ENCODE results near the gene RFPL2.
"Not testable (repeated sequence)": the region's sequence is repeated elsewhere in the genome, so short reads cannot be mapped to it uniquely, and the experiment has no call there.

RFPL2 gene

GRCh38 chr22:32157632-32158031, 47.2 kb downstream of the RFPL2 start:
- not testable (repeated sequence) for H2AK5ac ChIP-seq (ENCODE audit: low read depth, low read length); H3K36me3 ChIP-seq (replicated peaks in 1 of 2; ENCODE audit: control insufficient read depth in 2 of 2, insufficient read depth in 2 of 2, low read length in 2 of 2); H3K4ac ChIP-seq (ENCODE audit: low read length); H4K91ac ChIP-seq (ENCODE audit: low read depth, low read length, poor library complexity); H3K23ac ChIP-seq (ENCODE audit: low read depth, low read length, poor library complexity); H3K9ac ChIP-seq (ENCODE audit: low read depth, low read length, poor library complexity); H2BK15ac ChIP-seq (ENCODE audit: low read length); H3K14ac ChIP-seq (ENCODE audit: low read length); H3K4me2 ChIP-seq (ENCODE audit: insufficient read depth, low read length, poor library complexity, severe bottlenecking); H3K79me1 ChIP-seq (ENCODE audit: low read depth, low read length); H3K4me3 ChIP-seq (ENCODE audit: low read length in 2 of 2); H3K18ac ChIP-seq (ENCODE audit: low read length); H2BK12ac ChIP-seq (ENCODE audit: low read length); H3K27ac ChIP-seq (replicated peaks; ENCODE audit: low read length); H3K9me3 ChIP-seq (replicated peaks in 1 of 2; ENCODE audit: control insufficient read depth in 2 of 2, insufficient read depth in 1 of 2, low read depth in 1 of 2, low read length in 2 of 2); H4K8ac ChIP-seq (ENCODE audit: low read depth, low read length); H3K27me3 ChIP-seq (ENCODE audit: control insufficient read depth in 3 of 3, insufficient read depth in 3 of 3, low read depth in 1 of 3, low read length in 3 of 3); H2AFZ ChIP-seq (ENCODE audit: low read length); H2BK120ac ChIP-seq (ENCODE audit: low read depth, low read length); H2BK5ac ChIP-seq (ENCODE audit: low read length); DNase-seq (ENCODE audit: low spot score)
- WGBS, 2 donors (ENCODE audit: extremely low coverage in 2 of 2, insufficient read length in 2 of 2, insufficient replicate concordance in 1 of 2), result no CpG with 5 or more reads among the region's 5 CpGs
- H3K4me1 ChIP-seq (ENCODE audit: control insufficient read depth in 2 of 2, insufficient read depth in 1 of 2, low read depth in 1 of 2, low read length in 2 of 2), result peaks cover 0 to 13% of the 10 kb centered on the region in 2 donors

GRCh38 chr22:32154727-32155126, 50.1 kb downstream of the RFPL2 start:
- H3K4me3 ChIP-seq (ENCODE audit: low read length in 2 of 2); H3K23ac ChIP-seq (ENCODE audit: low read depth, low read length, poor library complexity); DNase-seq (ENCODE audit: low spot score); H3K27me3 ChIP-seq (ENCODE audit: control insufficient read depth in 3 of 3, insufficient read depth in 3 of 3, low read depth in 1 of 3, low read length in 3 of 3); H2BK120ac ChIP-seq (ENCODE audit: low read depth, low read length); H3K4ac ChIP-seq (ENCODE audit: low read length); H3K18ac ChIP-seq (ENCODE audit: low read length); H3K9me3 ChIP-seq (replicated peaks in 1 of 2; ENCODE audit: control insufficient read depth in 2 of 2, insufficient read depth in 1 of 2, low read depth in 1 of 2, low read length in 2 of 2); H2BK15ac ChIP-seq (ENCODE audit: low read length); H2BK12ac ChIP-seq (ENCODE audit: low read length); H3K36me3 ChIP-seq (replicated peaks in 1 of 2; ENCODE audit: control insufficient read depth in 2 of 2, insufficient read depth in 2 of 2, low read length in 2 of 2); H4K91ac ChIP-seq (ENCODE audit: low read depth, low read length, poor library complexity); H3K4me1 ChIP-seq (ENCODE audit: control insufficient read depth in 2 of 2, insufficient read depth in 1 of 2, low read depth in 1 of 2, low read length in 2 of 2); H2BK5ac ChIP-seq (ENCODE audit: low read length); H3K14ac ChIP-seq (ENCODE audit: low read length); H3K4me2 ChIP-seq (ENCODE audit: insufficient read depth, low read length, poor library complexity, severe bottlenecking); H4K8ac ChIP-seq (ENCODE audit: low read depth, low read length); H3K79me1 ChIP-seq (ENCODE audit: low read depth, low read length); H3K9ac ChIP-seq (ENCODE audit: low read depth, low read length, poor library complexity); H3K27ac ChIP-seq (replicated peaks; ENCODE audit: low read length); H2AFZ ChIP-seq (ENCODE audit: low read length); H2AK5ac ChIP-seq (ENCODE audit: low read depth, low read length): not testable (repeated sequence)
- WGBS, 2 donors (ENCODE audit: extremely low coverage in 2 of 2, insufficient read length in 2 of 2, insufficient replicate concordance in 1 of 2), result no CpG with 5 or more reads among the region's 4 CpGs

- not testable (repeated sequence) for H2AK5ac ChIP-seq (ENCODE audit: low read depth, low read length); H3K14ac ChIP-seq (ENCODE audit: low read length); H2AFZ ChIP-seq (ENCODE audit: low read length); H2BK12ac ChIP-seq (ENCODE audit: low read length); H3K23ac ChIP-seq (ENCODE audit: low read depth, low read length, poor library complexity); H3K79me1 ChIP-seq (ENCODE audit: low read depth, low read length); H3K36me3 ChIP-seq (replicated peaks in 1 of 2; ENCODE audit: control insufficient read depth in 2 of 2, insufficient read depth in 2 of 2, low read length in 2 of 2); H4K8ac ChIP-seq (ENCODE audit: low read depth, low read length); H3K4me3 ChIP-seq (ENCODE audit: low read length in 2 of 2); H2BK120ac ChIP-seq (ENCODE audit: low read depth, low read length); H2BK15ac ChIP-seq (ENCODE audit: low read length); H3K4ac ChIP-seq (ENCODE audit: low read length); H3K27ac ChIP-seq (replicated peaks; ENCODE audit: low read length); H3K4me1 ChIP-seq (ENCODE audit: control insufficient read depth in 2 of 2, insufficient read depth in 1 of 2, low read depth in 1 of 2, low read length in 2 of 2); H2BK5ac ChIP-seq (ENCODE audit: low read length); H3K4me2 ChIP-seq (ENCODE audit: insufficient read depth, low read length, poor library complexity, severe bottlenecking); DNase-seq (ENCODE audit: low spot score); H3K18ac ChIP-seq (ENCODE audit: low read length); H4K91ac ChIP-seq (ENCODE audit: low read depth, low read length, poor library complexity); H3K27me3 ChIP-seq (ENCODE audit: control insufficient read depth in 3 of 3, insufficient read depth in 3 of 3, low read depth in 1 of 3, low read length in 3 of 3); H3K9me3 ChIP-seq (replicated peaks in 1 of 2; ENCODE audit: control insufficient read depth in 2 of 2, insufficient read depth in 1 of 2, low read depth in 1 of 2, low read length in 2 of 2); H3K9ac ChIP-seq (ENCODE audit: low read depth, low read length, poor library complexity)
- WGBS, 2 donors (ENCODE audit: extremely low coverage in 2 of 2, insufficient read length in 2 of 2, insufficient replicate concordance in 1 of 2), result no CpG with 5 or more reads among the region's 6 CpGs
Observed at GRCh38 chr22:32151641-32152040, 53.2 kb downstream of the RFPL2 start.

- H2BK12ac ChIP-seq (ENCODE audit: low read length); DNase-seq (ENCODE audit: low spot score); H3K18ac ChIP-seq (ENCODE audit: low read length); H2BK15ac ChIP-seq (ENCODE audit: low read length); H3K27me3 ChIP-seq (ENCODE audit: control insufficient read depth in 3 of 3, insufficient read depth in 3 of 3, low read depth in 1 of 3, low read length in 3 of 3); H4K91ac ChIP-seq (ENCODE audit: low read depth, low read length, poor library complexity); H3K27ac ChIP-seq (replicated peaks; ENCODE audit: low read length); H3K4me1 ChIP-seq (ENCODE audit: control insufficient read depth in 2 of 2, insufficient read depth in 1 of 2, low read depth in 1 of 2, low read length in 2 of 2); H3K36me3 ChIP-seq (replicated peaks in 1 of 2; ENCODE audit: control insufficient read depth in 2 of 2, insufficient read depth in 2 of 2, low read length in 2 of 2); H3K4me2 ChIP-seq (ENCODE audit: insufficient read depth, low read length, poor library complexity, severe bottlenecking); H2AFZ ChIP-seq (ENCODE audit: low read length); H3K9me3 ChIP-seq (replicated peaks in 1 of 2; ENCODE audit: control insufficient read depth in 2 of 2, insufficient read depth in 1 of 2, low read depth in 1 of 2, low read length in 2 of 2); H4K8ac ChIP-seq (ENCODE audit: low read depth, low read length); H2AK5ac ChIP-seq (ENCODE audit: low read depth, low read length); H2BK120ac ChIP-seq (ENCODE audit: low read depth, low read length); H2BK5ac ChIP-seq (ENCODE audit: low read length); H3K79me1 ChIP-seq (ENCODE audit: low read depth, low read length); H3K23ac ChIP-seq (ENCODE audit: low read depth, low read length, poor library complexity); H3K4me3 ChIP-seq (ENCODE audit: low read length in 2 of 2); H3K9ac ChIP-seq (ENCODE audit: low read depth, low read length, poor library complexity); H3K14ac ChIP-seq (ENCODE audit: low read length); H3K4ac ChIP-seq (ENCODE audit: low read length): not testable (repeated sequence)
- WGBS, 2 donors (ENCODE audit: extremely low coverage in 2 of 2, insufficient read length in 2 of 2, insufficient replicate concordance in 1 of 2), result no CpG with 5 or more reads among the region's 7 CpGs
Observed at GRCh38 chr22:32150647-32151046, 54.2 kb downstream of the RFPL2 start.
